T-helper 9 cell (primary cell): Measurements from ENCODE around the gene R3HDM4.
A peak's percentile ranks its signal among the peaks of the same experiment; 100 is the strongest.

ENCODE experiments used
- DNase-seq: peaks from one replicate; pipeline ENCODE4 v3.0.0-alpha.2; 2020

R3HDM4 gene

GRCh38 chr19:947090-947706, 34.2 kb upstream of the R3HDM4 start:
- DNase-seq, result no peak

GRCh38 chr19:945401-946252, 32.6 kb upstream of the R3HDM4 start:
- DNase-seq, result no peak

- DNase-seq, result no peak
Observed at GRCh38 chr19:944663-945241, 31.7 kb upstream of the R3HDM4 start.

- no peak for DNase-seq
Observed at GRCh38 chr19:944171-944567, 31.1 kb upstream of the R3HDM4 start.

- DNase-seq, result no peak
Observed at GRCh38 chr19:943551-944170, 30.6 kb upstream of the R3HDM4 start.

- DNase-seq, result no peak
Observed at GRCh38 chr19:942133-942645, 29.2 kb upstream of the R3HDM4 start.

- no peak for DNase-seq
Observed at GRCh38 chr19:941292-942132, 28.5 kb upstream of the R3HDM4 start.

GRCh38 chr19:940591-941291, 27.7 kb upstream of the R3HDM4 start:
- DNase-seq, result peak; percentile 62

GRCh38 chr19:939922-940321, 26.9 kb upstream of the R3HDM4 start:
- DNase-seq, result no peak

GRCh38 chr19:939439-939838, 26.4 kb upstream of the R3HDM4 start:
- DNase-seq, result no peak

GRCh38 chr19:938233-938923, 25.4 kb upstream of the R3HDM4 start:
- no peak for DNase-seq

GRCh38 chr19:937259-937694, 24.3 kb upstream of the R3HDM4 start:
- DNase-seq, result no peak

- no peak for DNase-seq
Observed at GRCh38 chr19:936175-936546, 23.1 kb upstream of the R3HDM4 start.

- no peak for DNase-seq
Observed at GRCh38 chr19:934865-935479, 22.0 kb upstream of the R3HDM4 start.

GRCh38 chr19:934197-934840, 21.3 kb upstream of the R3HDM4 start:
- no peak for DNase-seq

GRCh38 chr19:933553-933882, 20.5 kb upstream of the R3HDM4 start:
- no peak for DNase-seq

GRCh38 chr19:932648-933552, 19.9 kb upstream of the R3HDM4 start:
- no peak for DNase-seq

GRCh38 chr19:931860-932647, 19.0 kb upstream of the R3HDM4 start:
- no peak for DNase-seq
